OCI-LY1 (cell line): ENCODE results near the gene SENP8.

Source experiments
- EZH2 ChIP-seq: fragments of 200-600 bp; sonication (generic), shearing (Covaris generic); IDR thresholded peaks from 2 replicates; pipeline ENCODE4 v1.8.0; 2017; ENCODE audit warnings: borderline replicate concordance, mixed run types, mild to moderate bottlenecking, antibody characterized with exemption, low read length, moderate library complexity, mixed read lengths
- TF ChIP-seq, protein P1 (sequence below): fragments of 200-600 bp; sonication (generic), shearing (Covaris generic); IDR thresholded peaks from 2 replicates; pipeline ENCODE4 v1.5.1; 2017; ENCODE audit warnings: mild to moderate bottlenecking, antibody characterized with exemption, low read length, moderate library complexity, mixed read lengths

DNA sequence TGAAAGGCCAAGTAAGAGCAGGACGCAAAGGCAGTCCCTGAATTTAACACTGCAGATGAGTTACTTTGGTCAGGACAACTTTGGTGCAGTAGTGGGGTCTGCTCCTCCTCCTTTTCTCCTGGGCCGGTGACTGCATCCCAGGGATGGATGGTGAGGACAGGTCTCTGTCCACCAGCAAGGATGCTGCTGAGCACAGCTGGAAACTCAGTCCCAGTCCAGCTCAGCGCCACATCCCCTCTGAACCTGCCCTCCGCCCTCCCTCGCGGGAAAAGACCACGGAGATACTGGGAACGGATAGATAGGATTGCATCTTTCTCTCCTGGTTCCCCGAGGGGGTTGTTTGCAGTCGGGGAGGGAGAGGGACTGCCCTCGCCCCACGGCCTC is 65.6 kb downstream of the SENP8 start:
- TF ChIP-seq, protein P1, sequence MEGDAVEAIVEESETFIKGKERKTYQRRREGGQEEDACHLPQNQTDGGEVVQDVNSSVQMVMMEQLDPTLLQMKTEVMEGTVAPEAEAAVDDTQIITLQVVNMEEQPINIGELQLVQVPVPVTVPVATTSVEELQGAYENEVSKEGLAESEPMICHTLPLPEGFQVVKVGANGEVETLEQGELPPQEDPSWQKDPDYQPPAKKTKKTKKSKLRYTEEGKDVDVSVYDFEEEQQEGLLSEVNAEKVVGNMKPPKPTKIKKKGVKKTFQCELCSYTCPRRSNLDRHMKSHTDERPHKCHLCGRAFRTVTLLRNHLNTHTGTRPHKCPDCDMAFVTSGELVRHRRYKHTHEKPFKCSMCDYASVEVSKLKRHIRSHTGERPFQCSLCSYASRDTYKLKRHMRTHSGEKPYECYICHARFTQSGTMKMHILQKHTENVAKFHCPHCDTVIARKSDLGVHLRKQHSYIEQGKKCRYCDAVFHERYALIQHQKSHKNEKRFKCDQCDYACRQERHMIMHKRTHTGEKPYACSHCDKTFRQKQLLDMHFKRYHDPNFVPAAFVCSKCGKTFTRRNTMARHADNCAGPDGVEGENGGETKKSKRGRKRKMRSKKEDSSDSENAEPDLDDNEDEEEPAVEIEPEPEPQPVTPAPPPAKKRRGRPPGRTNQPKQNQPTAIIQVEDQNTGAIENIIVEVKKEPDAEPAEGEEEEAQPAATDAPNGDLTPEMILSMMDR = no peak
- no peak for TF ChIP-seq EZH2
